ENCODE results near the gene DCXR.

- TF ChIP-seq CTCF (IDR thresholded peaks at IDR 0.05; ENCODE audit: low read depth, low read length) (peak; percentile 69), EZH2phosphoT487 (IDR thresholded peaks at IDR 0.05; ENCODE audit: low read depth) (no peak)
Observed at GRCh38 chr17:82037092-82037888, at the start of gene DCXR.

Measured in OCI-LY3 (cell line).